GM12892 (cell line): ENCODE data around the gene ATG2B.

ENCODE experiments used
- POLR2A ChIP-seq: IDR thresholded peaks from 2 replicates; pipeline ENCODE4 v1.6.1; 2011; ENCODE audit warnings: low read depth, low read length, control low read depth
- POLR2AphosphoS5 ChIP-seq: IDR thresholded peaks from 2 replicates; pipeline ENCODE4 v1.6.1; 2011; ENCODE audit warnings: low read depth, low read length, control low read depth
- TAF1 ChIP-seq: IDR thresholded peaks from 2 replicates; pipeline ENCODE4 v1.6.1; 2011; ENCODE audit warnings: low read depth, mild to moderate bottlenecking, control low read depth, low read length, borderline replicate concordance

- TF ChIP-seq POLR2AphosphoS5, result no peak
- TF ChIP-seq POLR2A, result no peak
- TF ChIP-seq TAF1, result no peak
Observed at GRCh38 chr14:96229315-96229714, 133.8 kb downstream of the ATG2B start.
